T-helper 2 cell treated with Interferon-gamma antibody and Interleukin-4, amounts not matched to agents 100 ng/mL and 5 ng/mL, for 36 hours (primary cell): ENCODE results near the gene RIOK1. TPM values are rescaled to one million over a fixed set of nuclear protein-coding genes. Genes with fewer than 3 reads are reported as not detected.
"Not testable (repeated sequence)": the region's sequence is repeated elsewhere in the genome, so short reads cannot be mapped to it uniquely, and the experiment has no call there.

Experiments
- intact Hi-C: fragments of 100-400 bp; cut with micrococcal nuclease; formaldehyde crosslinking; loops from one replicate; pipeline ENCODE4 v1.15.1; 2023
- total RNA-seq: library from RNA; stranded (reverse); gene quantifications from 2 replicates; pipeline ENCODE4 v1.2.3, GENCODE V29; 2022

Gene RIOK1
- total RNA-seq, 1 donor from 2014 or later, result 43.6 TPM

DNA sequence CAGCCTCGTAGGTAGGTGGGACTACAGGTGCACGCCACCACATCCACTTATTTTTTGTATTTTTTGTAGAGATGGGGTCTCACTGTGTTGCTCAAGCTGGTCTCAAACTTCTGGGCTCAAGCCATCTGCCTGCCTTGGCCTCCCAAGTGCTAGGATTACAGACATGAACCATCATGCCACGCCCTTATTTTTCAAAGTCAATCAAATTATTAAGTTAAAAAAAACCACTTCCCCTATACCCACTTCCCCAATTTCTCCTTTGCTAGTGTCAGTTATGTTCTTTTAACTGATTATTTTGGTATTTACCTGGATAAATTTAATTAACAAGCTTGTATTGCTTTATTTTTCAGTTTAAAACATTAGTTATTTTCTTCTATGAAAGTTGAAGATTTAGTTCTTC, 49.6 kb downstream of the RIOK1 start:
- intact Hi-C loops, result no loop called here

DNA sequence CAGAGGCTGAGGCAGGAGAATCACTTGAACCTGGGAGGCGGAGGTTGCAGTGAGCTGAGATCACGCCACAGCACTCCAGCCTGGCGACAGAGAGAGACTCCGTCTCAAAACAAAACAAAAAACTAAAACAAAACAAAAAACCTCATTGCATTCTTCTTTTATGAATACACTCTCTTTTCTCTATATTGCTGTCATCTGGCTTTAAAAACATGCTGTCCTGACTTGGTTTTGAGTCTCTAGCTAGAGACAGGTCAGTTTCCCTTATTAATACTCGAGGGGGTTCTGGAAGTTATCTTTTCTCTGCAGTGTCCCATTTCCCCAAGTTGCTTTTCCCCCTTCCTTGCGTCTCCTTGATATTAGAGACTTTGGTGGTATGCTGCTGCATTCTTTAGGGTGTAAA, 50.9 kb downstream of the RIOK1 start:
- intact Hi-C loops, result no loop called here

DNA sequence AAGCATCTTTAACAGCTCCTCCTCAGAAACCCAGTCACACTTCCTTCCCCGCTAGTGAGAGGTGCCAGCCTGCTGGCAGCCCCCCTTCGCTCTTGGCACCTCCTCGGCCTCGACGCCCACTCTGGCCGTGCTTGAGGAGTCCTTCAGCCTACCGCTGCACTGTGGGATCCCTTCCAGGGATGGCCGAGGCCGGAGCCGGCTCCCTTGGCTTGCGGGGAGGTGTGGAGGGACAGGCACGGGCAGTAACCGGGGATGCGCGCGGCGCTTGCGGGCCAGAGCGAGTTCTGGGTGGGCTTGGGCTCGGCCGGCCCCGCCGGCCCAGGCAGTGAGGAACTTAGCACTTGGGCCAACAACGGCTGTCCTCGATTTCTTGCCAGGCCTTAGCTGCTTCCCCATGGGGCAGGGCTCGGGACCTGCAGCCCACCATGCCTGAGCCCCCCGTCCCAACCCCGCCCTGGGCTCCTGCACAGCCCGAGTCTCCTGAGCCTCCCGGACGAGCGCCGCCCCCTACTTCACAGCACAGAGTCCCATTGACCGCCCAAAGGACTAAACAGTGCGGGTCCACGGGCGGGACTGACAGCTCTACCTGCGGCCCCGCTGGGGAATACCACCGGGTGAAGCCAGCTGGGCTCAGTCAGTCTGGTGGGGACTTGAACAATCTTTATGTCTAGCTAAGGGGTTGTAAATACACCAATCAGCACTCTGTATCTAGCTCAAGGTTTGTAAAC, 51.6 kb downstream of the RIOK1 start:
- intact Hi-C loops, result no loop called here

DNA sequence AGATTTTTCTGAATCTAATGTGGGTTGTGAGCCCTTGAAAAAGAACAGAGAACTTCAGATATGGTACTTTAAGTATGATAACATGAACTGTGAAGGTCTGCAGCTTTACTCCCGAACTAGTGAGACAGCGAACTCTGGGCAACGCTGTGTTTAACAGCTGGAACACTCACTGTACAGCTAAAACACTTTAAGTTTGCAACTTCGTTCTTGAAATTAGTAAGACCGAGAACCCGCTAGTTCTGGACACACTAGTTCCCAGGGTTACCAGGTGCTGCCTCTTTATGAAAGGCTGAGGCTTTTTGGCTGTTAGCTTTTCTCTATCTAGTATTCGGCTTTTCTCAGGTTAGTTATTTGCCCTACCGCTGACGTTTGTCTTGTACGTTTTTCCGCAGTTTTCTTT, 52.9 kb downstream of the RIOK1 start:
- intact Hi-C loops, result no loop called here

DNA sequence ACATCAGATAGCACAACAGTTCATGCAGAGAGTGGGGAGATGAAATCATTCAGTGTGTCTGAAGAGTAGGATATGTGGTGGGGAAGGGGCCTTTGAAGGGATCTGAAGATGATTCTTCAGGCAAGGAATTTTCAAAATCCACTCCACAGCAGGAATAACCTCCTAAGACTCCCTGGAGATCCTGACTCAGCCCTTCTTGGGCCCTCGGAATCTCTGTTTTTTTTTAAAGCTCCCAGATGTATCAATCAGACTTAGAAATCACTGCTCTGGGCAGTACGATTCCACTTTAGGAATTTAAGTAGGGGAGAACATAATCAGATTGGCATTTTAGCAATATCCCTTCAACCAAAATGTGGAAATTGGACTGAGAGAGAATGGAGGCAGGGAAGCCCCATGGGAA, 55.5 kb downstream of the RIOK1 start:
- intact Hi-C loops, result no loop called here

DNA sequence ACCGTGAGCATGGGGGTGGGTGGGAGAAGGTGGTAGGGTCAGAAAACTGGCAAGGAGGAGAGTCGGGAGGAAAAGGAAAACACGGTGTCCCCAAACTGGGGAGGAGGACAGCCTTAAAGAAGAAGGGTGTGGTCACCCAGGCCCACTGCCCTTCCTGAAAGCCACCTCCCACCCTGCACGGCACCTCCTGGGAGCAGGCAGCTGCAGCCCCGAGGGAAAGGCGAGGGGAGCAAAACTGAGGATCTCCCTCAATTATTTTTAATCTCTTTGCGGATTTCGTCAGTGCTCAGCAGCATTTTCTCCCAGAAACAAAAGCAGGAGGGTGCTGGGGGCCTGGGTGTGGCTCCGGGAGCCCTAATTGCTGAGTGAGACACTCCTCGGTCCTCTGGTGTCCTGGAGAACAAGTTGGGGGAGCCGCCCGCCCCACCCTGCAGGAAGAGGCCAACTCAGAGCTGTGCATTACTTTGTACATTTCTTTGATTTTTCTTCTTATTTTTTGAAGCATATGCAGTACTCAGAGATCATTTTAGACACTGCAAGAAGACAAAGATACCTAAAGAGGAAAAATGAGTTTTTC, 56.4 kb downstream of the RIOK1 start:
- intact Hi-C loops, result no loop called here

DNA sequence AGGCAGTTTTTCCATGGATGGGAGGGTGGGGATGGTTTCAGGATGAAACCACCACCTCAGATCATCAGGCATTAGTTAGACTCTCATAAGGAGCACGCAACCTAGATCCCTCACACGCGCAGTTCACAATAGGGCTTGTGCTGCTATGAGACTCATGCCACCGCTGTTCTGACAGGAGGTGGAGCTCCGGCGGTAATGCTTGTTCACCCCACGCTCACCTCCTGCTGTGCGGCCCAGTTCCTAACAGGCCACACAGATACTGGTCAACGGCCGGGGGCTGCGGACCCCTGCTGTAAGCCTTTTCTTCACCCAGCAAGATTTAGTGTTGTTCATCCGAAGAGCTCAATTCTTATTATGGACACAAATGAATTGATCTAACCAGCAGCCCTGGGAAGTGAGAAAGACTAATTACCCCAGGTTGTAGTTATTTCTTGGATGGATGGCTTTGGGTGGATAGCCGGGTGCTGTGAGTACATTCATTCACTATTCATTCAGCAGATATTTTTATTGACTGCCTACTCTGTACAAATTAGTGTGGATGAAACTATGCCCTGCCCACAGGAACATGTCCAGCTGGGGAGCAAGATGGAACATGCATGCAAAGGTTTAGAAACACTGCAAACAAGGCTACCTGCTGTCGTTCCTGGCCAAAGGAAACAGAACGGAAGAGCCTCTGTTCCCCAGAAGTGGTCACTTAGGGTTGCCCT, 57.2 kb downstream of the RIOK1 start:
- intact Hi-C loops, result no loop called here

DNA sequence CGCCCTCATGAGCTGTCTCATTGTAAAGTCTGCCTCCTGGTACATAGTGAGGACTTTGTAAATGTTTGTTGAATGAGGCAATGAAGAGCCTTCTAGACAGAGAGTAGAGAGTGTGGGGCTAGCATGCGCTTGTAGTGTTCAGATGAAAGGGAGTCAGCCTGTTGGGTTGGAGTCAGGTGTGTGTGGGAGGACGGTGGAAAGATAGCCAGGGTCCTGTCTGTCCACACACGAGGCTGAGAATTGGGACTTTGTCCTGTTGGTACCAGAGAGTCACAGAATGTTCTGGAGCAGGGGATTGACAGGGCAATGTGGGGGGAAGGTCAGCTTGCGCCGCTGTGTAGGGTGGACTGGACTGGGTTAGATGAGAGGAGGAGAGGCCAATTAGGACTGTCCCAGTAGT, 58.6 kb downstream of the RIOK1 start:
- intact Hi-C loops, result no loop called here

DNA sequence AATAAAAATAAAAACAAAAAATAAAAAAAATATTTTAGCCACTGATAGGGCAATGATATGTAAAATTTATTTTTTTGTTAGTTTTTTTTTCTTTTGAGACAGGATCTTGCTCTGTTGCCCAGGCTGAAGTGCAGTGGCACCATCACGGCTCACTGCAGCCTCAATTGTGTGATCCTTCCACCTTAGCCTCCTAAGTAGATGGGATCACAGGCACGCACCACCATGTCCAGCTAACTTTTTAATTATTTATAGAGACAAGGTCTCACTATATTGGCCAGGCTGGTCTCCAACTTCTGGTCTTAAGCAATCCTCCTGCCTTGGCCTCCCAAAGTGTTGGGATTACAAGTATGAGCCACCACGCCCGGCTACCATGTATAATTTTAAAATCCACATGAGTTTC, 59.4 kb downstream of the RIOK1 start:
- intact Hi-C loops, result no loop called here

DNA sequence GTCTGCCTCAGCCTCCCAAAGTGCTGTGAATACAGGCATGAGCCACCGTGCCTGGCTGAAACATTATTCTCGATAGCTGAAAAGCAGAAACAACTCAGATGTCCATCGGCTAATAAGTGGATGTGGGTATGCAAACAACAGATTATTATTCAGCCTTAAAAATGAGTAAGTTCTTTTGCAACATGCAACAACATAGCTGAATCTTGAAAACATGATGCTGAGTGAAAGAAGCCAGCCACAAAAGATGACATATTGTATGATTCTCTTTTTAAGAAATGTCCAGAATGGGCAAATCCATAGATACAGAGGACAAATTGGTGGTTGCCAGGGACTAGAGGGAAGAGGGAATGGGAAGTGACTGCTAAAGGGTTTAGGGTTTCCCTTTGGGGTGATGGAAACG, 61.7 kb downstream of the RIOK1 start:
- intact Hi-C loops, result no loop called here

DNA sequence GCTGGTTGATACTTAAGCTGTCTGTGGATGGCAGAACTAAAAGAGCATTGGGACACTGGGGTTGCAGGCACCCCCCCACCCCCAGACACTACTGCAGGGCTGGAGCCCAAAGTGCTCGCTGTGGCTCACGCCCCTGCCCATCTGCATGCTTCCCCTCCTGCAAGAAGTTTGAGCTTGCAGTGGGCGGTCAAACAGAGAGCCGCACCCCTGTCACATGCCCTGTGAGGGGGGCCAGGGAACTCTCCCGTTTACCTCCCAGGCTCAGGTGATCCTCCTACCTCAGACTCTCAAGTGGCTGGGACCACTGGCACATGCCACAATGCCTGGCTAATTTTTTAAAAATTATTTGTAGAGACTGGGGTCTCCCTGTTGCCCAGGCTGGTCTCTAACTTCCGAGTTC, 63.3 kb downstream of the RIOK1 start:
- intact Hi-C loops, result no loop called here

DNA sequence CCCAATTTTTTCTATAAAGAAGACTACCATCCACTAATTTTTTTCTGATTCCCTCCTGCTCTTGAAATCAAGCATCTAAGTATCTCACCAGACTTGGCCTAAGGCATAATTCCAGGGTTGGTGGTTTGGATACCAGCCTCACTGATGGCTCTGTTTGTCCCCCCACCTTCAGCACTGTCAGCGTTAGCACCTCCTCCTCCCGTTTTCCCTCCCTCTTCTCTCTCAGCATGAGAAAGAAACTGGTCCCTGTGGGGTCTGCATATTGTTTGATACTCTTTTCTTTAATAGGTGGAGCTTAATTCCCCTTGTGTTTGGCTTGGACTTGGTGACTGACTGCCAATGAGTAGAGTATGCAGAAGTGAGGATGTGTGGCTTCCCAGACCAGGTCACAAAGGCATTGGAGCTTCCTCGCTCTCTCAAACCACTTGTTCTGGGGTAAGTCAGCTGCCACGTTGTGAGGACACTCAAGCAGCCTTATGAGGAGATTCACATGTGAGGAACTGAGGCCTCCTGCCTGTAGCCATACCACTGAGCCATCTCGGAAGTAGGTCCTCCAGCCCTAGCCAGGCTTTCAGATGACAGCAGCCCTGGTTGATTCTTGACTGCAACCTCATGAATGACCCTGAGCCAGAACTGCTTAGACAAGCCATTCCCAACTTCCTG, 65.2 kb downstream of the RIOK1 start:
- intact Hi-C loops, result no loop called here

DNA sequence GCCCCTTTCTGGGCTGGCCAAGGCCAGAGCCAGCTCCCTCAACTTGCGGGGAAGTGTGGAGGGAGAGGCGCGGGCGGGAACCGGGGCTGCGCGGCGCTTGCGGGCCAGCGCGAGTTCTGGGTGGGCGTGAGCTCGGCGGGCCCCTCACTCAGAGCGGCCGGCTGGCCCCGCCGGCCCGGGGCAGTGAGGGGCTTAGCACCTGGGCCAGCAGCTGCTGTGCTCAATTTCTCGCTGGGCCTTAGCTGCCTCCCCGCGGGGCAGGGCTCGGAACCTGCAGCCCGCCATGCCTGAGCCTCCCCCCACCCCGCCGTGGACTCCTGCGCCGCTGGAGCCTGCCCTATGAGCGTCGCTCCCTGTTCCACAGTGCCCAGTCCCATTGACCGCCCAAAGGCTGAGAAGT, 66.7 kb downstream of the RIOK1 start:
- intact Hi-C loops, result not testable (repeated sequence)

DNA sequence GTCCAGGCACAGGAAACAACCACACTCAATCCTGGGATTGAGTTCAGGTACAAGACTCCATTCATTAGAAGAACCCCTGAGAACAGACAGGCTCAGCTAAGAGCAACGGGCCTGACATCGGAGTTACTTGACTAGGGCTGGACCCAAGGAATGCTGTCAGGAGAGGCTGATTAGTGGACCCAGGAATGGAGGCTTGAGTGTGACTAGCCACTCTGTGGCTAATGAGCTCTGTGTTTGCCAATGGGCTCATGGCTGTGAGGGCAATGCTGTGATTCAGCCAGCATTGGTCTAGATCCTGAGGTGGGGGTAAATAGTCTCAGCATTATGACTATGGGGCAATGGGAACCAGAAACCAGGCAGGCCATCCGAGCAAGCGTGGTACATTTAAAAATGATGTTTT, 71.8 kb downstream of the RIOK1 start:
- intact Hi-C loops, result no loop called here

DNA sequence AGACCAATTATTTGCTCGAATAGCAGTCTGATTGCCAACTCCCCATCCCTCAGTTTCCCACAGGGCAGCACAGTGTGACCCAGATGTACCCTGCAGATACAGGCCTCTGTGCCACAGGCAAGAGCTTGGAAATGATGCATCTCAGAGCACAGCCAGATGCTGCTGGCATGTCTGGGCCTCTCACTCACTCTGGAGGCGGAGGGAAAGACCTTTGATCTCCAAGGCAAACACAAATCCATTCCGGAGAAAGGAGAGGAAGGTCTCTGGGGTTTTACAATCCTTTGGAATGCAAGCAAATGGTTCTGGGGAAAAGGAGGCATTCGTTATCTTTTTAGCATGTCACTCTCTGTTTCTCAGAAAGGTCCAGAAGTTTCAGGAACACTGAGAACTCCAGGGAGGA, 74.2 kb downstream of the RIOK1 start:
- intact Hi-C loops, result no loop called here

DNA sequence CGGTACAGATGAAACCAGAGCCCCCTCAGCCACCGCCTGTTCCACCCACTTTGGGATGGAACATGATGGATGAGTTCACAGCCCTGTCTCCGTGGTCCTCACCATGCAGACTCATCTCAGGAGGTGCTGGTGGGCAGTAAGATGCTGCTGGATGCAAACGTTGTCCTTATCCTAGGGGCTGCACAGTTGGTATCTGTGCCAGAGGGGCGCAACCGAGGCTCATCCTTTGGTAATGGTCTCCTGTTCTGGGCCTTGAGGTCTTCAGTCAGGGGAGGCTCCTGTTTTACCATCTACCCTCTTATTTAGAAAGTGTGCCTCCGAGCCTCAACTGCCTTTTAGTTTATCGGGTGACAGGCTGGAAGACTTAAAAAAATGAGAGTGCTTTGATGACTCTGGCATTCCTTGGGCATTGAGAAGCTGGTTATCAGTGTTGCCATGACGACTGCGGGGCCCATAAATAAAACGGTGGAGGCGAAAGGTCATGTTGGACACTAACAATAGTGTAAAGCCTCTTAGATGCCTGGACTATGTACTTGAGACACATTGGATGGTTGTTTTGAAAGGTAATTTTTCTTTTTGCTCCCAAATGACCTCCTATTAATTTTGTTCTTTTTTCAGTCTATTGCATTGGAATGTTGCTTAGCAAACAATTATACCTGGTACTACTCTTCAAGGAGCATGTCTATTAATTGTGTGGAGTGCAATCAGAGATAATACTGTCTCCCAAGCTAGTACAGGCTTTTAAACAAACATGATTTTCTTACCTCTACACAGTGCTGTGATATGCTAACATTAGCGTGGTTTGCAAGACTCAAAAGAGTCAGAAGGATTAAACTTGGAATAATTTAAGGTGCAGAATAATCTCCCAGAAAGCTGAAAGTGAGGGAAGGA, 77.6 kb downstream of the RIOK1 start:
- intact Hi-C loops, result no loop called here

Other genes with a start within 250 kb of the RIOK1 start
- 198 and 210 TPM in 2 replicates for gene SSR1, start 76.6 kb upstream of the RIOK1 start, total RNA-seq
- 0.16 TPM in 1 of 2 replicates, not detected in the other for gene CAGE1, start 66 bp upstream of the RIOK1 start, total RNA-seq
- 0.02 TPM in 1 of 2 replicates, not detected in the other for gene DSP, start 151.9 kb downstream of the RIOK1 start, total RNA-seq
- gene SNRNP48, start 200.4 kb downstream of the RIOK1 start, total RNA-seq, result 14.8 and 15.5 TPM in 2 replicates